A673 (cell line): ENCODE data around the gene SRP68.

ENCODE experiments used
- EZH2 ChIP-seq: fragments of 200-600 bp; sonication (generic); IDR thresholded peaks from 2 replicates; pipeline ENCODE4 v1.6.1; 2017; ENCODE audit warnings: borderline replicate concordance, low read depth, mild to moderate bottlenecking, mixed read lengths, antibody characterized with exemption, low read length; ENCODE audit not compliant: poor library complexity, severe bottlenecking
- TF ChIP-seq, protein P1 (sequence below): fragments of 300-800, 200-600 bp; sonication (generic); conservative IDR thresholded peaks from 2 replicates; pipeline ENCODE4 v1.5.1; 2017; ENCODE audit warnings: low read depth, mild to moderate bottlenecking, antibody characterized with exemption, low read length, moderate library complexity, mixed read lengths

DNA sequence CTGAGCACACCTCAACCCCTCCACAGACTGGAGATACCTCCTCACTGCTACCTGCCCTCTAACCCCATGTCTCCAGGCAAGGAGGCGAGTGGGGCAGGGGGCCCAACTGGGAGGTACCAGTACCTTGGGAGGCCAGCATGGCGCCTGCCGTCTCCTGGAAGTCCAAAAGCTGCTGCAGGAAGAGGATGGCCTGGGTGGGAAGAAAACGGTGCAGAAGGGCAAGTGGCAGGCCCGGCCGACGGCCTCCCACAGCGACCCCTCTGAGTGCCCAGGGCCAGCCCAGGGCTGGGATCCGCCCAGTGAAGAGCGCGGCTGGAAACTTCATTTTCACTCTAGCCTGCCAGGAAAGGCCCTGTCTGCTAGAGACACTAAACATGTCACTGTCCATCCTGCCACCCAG is 15.2 kb upstream of the SRP68 start:
- TF ChIP-seq, protein P1, sequence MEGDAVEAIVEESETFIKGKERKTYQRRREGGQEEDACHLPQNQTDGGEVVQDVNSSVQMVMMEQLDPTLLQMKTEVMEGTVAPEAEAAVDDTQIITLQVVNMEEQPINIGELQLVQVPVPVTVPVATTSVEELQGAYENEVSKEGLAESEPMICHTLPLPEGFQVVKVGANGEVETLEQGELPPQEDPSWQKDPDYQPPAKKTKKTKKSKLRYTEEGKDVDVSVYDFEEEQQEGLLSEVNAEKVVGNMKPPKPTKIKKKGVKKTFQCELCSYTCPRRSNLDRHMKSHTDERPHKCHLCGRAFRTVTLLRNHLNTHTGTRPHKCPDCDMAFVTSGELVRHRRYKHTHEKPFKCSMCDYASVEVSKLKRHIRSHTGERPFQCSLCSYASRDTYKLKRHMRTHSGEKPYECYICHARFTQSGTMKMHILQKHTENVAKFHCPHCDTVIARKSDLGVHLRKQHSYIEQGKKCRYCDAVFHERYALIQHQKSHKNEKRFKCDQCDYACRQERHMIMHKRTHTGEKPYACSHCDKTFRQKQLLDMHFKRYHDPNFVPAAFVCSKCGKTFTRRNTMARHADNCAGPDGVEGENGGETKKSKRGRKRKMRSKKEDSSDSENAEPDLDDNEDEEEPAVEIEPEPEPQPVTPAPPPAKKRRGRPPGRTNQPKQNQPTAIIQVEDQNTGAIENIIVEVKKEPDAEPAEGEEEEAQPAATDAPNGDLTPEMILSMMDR: no peak
- TF ChIP-seq EZH2: no peak
